HG02884 (cell line): ENCODE data around the gene PPM1L.

Experiments used
- ATAC-seq: cut with Tn5 transposase; IDR thresholded peaks from one replicate; pipeline ENCODE4 v1.9.1; 2021; ENCODE audit warnings: mild to moderate bottlenecking, moderate library complexity; ENCODE audit not compliant: unreplicated experiment

Gene PPM1L

DNA sequence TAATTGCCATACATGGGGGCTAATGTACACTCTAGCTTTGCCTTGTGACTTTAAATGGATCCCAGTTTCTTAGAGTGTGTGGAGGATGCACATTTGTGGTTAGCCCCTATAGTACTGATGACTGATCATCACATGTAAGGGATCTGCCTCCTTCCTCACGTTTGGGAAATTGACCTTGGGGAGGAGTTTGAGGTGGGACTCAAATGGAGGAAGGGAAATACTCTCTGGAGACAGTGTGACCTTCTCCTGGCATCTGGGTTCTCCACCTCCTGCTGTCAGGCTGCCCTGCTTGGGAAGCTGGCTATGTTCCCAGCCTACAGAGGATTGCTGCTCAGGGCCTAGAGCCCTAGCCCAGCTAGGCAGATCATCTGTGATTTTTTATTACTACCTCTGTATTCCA is 48.7 kb downstream of the PPM1L start:
- no peak for ATAC-seq

DNA sequence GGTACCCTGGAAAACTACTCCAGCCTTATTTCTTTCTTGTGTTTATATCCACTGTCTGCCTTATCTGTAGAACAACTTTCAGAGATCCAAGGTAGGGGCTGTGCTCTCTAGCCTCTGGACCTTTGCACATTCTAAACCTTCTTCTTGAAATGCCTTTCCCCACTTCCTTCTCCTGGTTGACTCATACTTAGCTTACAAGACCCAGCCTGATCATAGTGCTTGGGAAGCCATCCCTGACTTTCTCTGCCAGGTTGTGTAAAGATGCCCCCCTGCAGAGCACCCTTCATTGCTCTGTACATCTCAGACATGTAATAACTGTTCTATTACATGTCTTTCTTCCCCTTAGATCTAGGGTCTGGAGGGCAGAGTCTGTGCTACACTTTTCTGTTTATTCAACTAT is 50.1 kb downstream of the PPM1L start:
- ATAC-seq: no peak

DNA sequence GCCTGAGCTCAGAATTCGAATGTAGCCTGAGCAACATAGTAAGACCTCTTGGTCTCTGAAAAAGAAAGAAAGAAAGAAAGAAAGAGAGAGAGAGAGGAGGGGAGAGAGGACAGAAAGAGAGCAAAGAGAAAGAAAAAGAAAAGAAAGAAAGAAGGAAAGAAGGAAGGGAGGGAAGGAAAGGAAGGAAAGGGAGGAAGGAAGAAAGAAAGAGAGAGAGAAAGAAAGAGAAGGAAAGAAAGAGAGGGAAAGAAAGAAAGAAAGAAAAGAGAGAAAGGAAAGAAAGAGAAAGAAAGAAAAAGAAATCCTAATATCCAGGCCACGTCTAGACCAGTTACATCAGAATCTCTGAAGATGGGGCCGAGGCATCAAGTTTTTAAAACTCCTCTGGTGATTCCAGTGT is 50.7 kb downstream of the PPM1L start:
- no peak for ATAC-seq

DNA sequence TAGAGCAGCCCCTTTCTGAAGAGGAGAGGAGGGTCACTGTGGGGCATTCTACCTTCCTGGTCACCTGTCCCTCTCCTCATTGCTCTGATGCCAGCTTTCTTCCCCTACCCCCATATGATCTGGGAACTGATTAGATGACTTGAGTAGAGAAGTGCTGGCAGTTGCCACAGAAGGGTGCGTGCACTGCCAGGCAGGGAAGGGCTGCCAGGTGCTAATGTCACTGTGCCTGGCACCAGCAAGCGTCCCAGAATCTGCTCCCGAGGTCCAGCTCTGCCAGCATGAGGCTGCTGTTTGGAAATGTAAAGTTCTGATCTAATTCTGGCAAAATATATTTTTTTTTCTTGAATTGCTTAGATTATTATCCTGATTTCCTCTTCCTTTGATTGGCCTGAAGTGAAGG is 52.8 kb downstream of the PPM1L start:
- no peak for ATAC-seq

DNA sequence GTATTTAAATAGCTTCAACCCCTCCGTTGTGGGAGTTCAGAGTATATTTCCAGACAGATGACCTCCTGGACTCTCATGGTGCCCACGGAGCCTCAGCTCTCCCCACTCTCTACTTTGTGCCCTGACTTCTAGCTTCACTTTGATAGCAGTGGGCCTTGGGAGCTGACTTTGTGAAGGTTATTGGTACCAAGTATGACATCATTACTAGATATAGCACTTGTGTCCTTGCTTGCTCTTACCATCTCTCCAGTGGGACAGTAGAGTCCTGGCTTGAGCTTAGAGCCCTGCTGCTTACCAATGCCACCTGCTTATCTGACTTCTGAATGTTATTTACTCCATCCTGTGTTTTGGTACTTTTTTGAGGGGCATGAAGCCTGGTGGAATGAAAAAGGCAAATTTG is 53.4 kb downstream of the PPM1L start:
- ATAC-seq: no peak

DNA sequence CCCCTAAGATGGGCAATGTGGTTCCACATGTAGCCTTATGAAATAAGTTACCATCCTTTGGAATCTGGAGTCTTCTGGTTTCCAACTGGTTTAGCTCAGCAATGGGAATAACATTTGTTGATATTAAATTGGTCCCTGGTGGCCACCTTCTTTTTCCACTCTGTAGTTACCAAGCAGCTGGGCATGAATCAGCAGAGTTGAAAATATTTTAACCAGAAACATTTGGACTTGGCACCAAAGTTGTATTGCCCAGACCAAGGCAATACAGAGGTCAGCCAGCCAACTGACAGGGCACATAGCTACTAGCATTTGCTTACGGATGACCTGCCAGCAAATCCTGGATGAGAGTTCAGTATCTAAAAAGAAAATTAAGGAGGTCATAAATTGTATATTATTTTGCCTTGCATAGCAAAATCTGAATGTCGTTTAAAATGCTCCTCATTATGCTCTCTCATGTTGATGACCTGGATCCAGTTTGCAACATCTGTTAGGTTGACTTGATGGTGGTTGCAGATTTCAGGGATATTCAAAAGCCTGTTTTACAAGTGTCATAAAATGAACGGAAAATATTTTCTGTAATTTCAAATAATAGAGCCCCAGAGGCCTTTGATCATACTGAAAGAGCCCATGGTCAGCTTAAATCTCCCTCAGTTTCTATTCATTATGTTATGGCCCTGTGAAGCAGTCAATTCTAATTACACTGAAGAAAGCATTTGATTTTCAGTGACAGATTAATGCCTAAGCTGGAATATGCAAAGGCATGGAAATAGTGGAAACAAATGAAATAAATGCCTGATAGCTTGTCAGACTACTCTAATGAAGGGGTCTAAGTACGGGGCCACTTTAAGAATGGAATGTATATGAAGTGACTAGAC is 54.6 kb downstream of the PPM1L start:
- ATAC-seq: no peak

DNA sequence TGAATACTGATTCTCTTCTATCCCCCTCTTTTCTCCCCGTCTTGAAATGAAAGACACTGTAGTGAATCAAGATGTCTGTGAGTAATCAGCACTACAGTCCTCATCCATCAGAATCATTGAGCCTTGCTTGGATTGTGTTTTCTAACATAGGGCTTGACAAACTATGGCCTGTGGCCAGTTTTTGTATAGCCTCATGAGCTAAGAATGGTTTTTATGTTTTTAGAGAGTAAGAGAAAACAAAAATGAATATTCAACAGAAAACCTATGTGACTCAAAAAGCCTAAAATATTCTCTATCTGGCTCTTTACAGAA is 55.2 kb downstream of the PPM1L start:
- no peak for ATAC-seq

DNA sequence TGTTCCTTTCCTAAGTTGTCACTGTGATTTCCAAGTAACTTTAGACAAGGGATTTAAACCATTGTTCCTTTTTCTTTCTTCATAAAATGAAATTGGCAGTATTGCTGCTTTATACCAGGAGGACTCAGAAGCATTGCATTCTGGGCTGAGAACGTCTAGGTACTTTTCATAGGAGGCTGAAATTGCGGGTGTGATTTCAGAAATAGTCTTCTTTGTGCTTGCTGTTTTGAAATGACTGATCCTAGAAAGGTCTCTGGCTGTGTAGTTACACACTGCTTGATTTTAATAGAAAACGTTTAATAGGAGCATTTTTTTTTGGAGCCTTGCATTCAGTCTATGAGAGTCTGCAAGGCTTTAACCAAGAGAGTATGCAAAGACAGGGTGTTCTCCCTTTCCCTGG is 56.3 kb downstream of the PPM1L start:
- ATAC-seq: no peak

DNA sequence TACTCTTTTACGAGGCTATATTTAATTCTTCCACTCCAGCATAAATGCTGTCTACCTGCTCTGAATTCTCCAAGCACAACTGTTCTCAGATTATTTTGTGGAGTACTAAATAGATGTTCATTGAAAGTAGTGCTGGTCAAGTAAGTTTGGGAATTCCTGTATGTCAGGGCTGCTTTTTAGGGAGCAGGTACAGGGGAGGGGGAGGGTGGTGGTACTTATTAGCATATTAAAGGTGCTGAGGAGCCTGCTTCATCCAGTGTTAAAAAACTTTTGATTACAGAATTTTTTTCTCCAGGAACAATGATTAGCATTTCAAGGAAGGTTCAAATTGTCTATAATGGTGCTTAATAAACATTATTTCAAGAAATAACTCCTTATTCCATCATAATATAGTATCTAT is 59.2 kb downstream of the PPM1L start:
- no peak for ATAC-seq

DNA sequence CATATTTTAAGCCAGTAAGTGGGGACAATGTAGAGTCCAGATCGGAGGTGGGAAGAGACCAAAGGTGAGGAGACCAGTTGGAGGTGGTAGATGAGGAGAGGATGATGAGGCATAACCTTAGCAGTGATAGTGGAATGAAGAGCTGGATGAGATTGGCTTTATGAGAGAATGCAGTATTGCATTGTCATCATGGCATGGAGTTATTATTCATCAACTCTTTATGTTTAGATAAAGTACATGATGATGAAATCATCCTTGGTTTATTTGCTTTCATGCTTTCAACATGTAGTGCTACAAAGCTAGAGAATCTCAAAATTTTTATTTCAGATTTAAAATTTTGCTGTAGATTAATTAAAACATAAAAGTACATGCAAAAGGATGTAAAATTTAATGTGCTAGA is 64.0 kb downstream of the PPM1L start:
- ATAC-seq: no peak

DNA sequence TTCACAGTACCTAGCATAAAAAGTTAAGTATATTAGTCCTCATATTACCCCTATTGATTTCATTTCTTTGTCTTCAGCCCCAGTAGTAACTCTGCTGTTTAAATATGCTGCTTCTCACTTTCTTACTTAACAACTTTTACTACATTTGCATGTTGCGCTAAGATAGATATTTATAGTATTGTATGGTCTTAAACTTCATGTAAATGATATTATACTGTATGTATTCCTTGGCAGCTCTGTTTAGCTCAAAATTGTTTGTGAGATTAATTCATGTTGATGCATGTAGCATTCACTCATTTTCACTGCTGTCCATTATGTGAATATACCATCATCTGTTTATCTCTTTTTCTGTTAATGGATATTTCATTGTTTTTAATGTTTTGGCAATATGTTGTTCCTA is 64.4 kb downstream of the PPM1L start:
- ATAC-seq: no peak

DNA sequence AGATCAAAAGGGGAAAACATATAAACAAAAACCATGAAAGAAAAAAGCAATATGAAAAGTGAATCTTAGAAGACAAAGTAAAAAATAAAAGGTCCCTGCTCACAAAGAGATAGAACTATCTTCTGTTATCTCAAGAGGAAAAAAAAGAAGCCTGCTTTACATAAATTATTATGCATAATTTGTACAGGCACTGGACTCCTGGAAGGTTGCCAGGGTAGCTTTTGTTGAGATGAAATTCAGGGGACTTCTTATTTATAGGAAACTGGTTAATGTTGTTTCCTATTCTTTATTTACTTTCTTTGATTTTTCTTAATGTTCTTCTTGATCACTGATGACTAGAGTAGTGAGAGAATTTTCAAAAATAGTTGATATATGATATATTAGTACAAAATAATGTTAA is 66.9 kb downstream of the PPM1L start:
- ATAC-seq: no peak

DNA sequence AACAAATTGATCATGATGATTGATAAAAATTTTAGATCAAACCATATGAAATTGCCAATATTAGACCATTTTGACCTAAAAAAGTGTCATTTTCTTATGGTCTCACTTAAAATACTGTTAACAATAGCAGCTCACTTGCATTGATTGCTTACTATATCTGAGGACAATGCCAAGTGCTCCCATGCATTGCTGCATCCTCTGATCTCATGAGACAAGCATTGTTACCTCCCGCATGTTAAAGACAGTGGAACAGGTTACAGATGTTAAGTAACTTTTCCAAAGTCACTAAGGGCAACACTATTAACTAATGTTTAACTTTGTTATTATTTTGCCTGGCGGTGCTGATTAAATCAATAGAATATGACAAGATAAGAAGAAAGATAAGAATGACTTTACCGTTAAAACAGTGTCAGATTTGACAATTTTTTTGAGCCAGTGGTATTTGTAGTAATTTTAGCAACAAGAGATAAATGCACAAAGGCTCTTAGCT is 69.3 kb downstream of the PPM1L start:
- ATAC-seq: no peak

DNA sequence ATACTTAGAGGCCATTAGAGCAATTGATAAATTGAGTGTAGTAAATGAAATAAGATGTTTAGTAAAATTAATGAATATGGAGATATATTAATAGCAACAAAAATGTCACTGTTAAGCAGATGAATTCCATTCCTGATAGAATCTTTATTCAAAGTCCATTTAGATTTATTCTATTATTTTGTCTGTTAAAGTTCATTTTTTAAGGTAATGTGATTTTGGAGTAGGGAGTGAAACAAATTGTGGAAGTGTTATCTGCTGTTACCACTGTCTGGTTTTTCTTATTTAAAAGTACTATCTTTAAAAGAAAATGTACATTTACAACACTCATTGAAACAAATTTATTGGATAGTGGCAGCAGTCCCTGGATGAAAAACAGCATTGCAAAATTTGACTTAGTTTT is 70.4 kb downstream of the PPM1L start:
- no peak for ATAC-seq

DNA sequence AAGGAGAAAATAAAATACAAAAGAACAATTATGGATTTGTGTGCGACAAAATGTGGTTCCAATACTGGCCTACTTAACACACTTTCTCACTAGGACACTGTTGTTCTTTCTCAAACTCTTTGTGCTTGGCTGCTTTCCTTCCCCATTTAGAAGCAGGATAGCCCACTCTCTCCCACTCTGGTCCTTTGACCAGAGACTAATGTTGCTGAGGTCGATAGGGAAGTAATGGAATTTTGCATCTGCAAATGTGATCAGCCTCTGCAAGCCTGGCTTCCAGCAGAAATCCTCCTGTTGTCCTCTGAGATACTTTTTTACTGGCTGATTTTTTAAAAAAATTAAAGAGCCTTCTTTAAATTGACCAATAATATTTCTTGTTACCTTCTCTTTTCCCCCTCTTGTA is 71.0 kb downstream of the PPM1L start:
- ATAC-seq: no peak

DNA sequence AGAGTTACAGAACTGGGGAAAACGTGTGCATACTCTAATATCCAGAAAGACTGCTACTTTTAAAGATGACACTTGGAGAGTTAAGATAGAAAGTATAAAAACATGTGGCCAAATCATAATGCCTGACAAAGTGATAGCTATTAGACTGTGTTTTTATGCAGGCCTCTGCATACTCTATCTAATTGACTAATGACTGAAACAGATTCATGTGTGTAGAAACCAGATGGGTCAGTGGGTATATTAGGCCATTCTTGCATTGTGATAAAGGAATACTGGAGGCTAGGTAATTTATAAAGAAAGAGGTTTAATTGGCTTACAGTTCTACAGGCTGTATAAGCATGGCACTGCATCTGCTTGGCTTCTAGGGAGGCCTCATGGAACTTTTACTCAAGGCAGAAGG is 71.5 kb downstream of the PPM1L start:
- no peak for ATAC-seq

DNA sequence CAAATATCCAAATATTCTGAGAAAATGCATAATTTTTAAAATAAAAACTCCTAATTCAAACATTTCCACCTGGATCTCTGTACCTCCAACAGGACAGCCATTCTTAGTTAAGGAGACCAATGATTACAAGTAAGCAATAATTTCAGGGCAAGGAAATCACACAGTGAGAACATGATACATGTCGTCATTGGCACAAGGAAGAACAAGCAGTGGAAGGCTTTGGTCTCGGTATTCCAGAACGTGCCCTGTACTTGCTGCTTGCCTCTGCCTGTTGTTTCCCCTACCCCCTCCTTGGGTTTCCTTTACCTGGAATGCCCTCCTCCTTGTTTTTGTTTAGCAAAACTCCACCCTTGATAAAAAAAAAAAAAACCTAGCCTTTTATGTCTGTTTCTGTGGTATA is 72.8 kb downstream of the PPM1L start:
- ATAC-seq: no peak

DNA sequence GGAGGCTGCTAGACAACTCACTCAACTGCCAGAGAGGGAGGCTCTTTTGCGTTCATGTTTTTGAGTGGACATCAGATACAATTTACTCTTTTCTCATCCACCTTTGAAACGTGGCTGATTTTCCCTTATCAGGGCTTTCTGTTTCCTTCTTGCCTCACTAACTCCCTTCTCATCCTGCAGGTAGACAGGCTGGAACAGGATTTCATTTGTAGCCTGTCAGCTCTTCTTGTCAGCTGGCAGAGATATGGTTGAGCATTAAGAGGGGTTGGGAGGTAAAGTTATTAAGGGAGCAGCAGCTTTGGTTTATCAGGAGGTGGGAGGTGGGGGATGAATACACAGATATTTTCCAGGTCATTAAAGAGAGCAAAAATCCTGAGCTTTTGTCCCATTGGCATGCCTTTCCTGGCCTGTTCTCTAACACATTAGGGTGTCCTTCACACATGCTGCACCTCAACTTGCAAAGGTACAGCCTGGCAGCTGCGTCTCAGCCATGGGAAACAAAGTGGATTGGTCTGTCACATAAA is 73.5 kb downstream of the PPM1L start:
- ATAC-seq: no peak

DNA sequence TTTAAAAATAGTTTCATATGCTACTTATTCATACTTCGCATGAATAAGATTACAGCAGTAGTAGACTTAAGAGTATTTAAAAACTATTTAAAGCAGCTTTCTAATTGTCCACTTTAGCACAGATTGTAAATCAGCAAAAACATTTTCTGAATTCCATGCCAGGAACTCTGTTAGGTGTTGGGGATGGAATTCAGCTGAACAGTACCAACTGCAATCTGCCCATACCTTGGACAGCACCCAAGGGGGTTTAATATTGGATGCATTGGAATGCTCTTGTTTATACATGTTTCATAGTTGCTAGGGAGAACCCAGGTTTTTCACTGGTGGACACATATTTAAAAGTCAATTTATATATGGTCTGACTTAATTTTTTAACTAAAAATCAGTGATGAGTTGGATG is 74.8 kb downstream of the PPM1L start:
- no peak for ATAC-seq

DNA sequence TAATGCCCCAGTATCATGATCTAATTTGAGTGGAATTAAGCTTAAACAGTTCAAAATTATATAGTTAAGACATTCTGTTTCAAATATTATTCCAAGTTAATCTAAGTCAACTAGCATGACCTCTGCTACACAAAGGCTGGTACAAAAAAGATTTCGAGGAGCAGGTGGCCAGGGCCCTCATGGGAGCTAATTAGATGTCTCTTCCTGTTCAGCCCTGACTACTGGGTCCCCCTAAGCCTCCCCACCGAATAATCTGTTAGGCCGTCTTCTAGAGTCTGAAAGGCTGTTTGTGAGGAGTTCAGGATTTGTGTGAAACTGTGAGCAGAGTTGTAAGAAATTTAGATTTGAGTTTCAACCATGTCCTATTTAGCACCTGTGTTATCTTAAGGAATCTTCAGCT is 75.4 kb downstream of the PPM1L start:
- ATAC-seq: no peak

DNA sequence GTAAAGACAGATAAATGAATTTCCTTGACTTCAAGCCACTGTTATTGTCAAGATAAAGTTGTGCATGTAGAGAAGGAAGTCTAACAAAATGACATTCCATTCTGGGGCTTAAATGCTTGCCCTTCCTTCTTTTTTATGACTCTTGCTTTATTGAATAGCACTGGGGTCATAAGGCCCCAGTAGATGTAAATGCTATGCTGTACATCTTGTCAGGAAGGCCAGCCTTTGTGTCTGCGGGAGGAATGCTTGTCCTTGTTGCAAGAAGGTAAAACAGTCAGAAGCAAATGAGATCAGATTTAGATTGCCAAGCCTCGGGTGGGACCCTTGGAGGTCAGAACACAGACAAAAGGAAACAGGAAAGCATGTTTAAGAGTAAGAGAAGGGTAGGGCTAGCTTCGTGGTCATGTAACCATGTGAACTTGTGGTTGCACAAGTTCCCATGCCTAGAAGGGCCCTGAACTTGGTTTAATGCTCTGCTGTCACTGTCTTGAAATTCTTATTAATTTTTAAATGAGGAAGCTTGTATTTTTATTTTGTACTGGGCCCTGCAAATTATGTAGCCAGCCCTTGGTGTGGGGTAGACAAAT is 81.5 kb downstream of the PPM1L start:
- no peak for ATAC-seq

DNA sequence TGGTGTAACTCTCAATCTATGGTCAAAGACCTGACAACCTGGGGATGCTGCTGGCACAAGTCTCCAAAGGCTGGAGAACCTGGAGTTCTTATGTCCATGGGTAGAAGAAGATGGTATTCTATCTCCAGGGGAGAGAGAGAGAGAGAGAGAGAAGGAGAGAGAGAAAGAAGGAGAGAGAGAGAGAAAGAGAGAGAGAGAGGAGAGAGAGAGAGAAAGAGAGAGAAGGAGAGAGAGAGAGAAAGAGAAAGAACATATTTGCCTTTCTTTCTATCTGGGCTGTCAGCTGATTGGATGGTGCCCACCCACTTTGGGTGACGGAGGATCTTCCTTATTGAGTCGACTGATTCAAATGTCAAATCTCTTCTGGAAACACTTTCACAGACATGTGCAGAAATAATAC is 84.6 kb downstream of the PPM1L start:
- ATAC-seq: no peak

DNA sequence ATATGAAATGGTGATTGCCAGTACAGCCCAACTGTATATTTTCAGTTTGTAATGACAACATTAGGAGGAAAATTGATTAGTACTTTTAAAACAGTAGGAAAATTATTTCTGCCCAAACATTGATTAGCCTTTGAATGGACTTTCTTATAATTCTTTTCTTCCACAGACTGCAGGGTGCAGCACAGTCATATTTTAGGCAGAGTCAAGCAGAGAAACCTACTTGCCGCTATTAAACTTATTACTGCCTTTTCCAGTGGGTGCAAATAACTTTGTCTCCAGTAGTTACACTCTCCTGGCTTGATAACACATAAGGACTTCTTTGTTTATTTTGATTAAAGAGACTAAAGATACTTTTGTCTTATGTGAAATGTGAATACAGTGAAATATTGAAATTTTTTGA is 85.4 kb downstream of the PPM1L start:
- no peak for ATAC-seq
